GM12878 (cell line): ENCODE data around the gene ALG2. TPM values are rescaled to one million over a fixed set of nuclear protein-coding genes. Genes with fewer than 3 reads are reported as not detected.
A peak's percentile ranks its signal among the peaks of the same experiment; 100 is the strongest.

ENCODE experiments used
- ATAC-seq: fragments of 200-7000 bp; cut with Tn5 transposase; 3 replicates; pipeline ENCODE4 v1.9.1; 2020; ENCODE audit warnings: mild to moderate bottlenecking, moderate library complexity
- BruUV-seq: library from RNA; stranded (reverse); fragments of 400-500 nt; replicated peaks from 2 replicates; lab custom pipeline; 2021; lab: Mats Ljungman, UMichigan
- CTCF ChIA-PET: fragments of 300-600 bp; sonication (Branson Sonifier 250); formaldehyde crosslinking; extraction: SDS; loops from one replicate; lab custom pipeline; 2021; ENCODE audit warnings: inconsistent platforms; lab: Yijun Ruan, JAX
- POLR2A ChIA-PET: fragments of 350-600 bp; formaldehyde crosslinking; extraction: SDS; loops from one replicate; lab custom pipeline; 2021; ENCODE audit warnings: inconsistent platforms; lab: Charles Lee
- RAD21 ChIA-PET: fragments of 300-600 bp; sonication (Branson Sonifier 250); formaldehyde crosslinking; loops from one replicate; lab custom pipeline; 2023; ENCODE audit warnings: antibody characterized with exemption; ENCODE audit not compliant: unreplicated experiment; lab: Charles Lee
- SMC1A ChIA-PET: fragments of 300-600 bp; sonication (Branson Sonifier 250); formaldehyde crosslinking; loops from one replicate; lab custom pipeline; 2023; ENCODE audit not compliant: unreplicated experiment, uncharacterized antibody; lab: Charles Lee
- DNase-seq: peaks from one replicate; pipeline ENCODE4 v3.0.0-alpha.2; 2011; ENCODE audit warnings: low read depth, low spot score
- FAIRE-seq: peaks from 3 replicates; lab custom pipeline; 2011; peaks lifted over from hg19 to GRCh38; lab: Jason Lieb, UNC
- H2AFZ ChIP-seq: 2 replicates; pipeline ENCODE4 v1.6.0; 2011; ENCODE audit warnings: low read depth, low read length, control low read depth; ENCODE audit not compliant: control insufficient read depth
- H3K27ac ChIP-seq: 2 replicates; pipeline ENCODE4 v1.5.1; 2011; ENCODE audit warnings: control low read depth; ENCODE audit not compliant: control insufficient read depth, insufficient read depth
- H3K27me3 ChIP-seq, 2 experiments: replicated peaks in 1 of 2; 2 replicates each; pipeline versions ENCODE4 v1.6.0 to v1.6.1; 2011; ENCODE audit warnings: low read length in 1 of 2; ENCODE audit not compliant: control insufficient read depth in 2 of 2, insufficient read depth in 2 of 2
- H3K36me3 ChIP-seq, 2 experiments: 2 replicates each; pipeline ENCODE4 v1.5.1; 2011; ENCODE audit warnings: low read length in 1 of 2; ENCODE audit not compliant: control insufficient read depth in 2 of 2, insufficient read depth in 2 of 2
- H3K4me1 ChIP-seq: 2 replicates; pipeline ENCODE4 v1.6.1; 2011; ENCODE audit warnings: mild to moderate bottlenecking, low read length, moderate library complexity, mixed read lengths; ENCODE audit not compliant: control insufficient read depth, insufficient read depth
- H3K4me2 ChIP-seq: 2 replicates; pipeline ENCODE4 v1.6.0; 2011; ENCODE audit warnings: control low read depth; ENCODE audit not compliant: control insufficient read depth, insufficient read depth
- H3K4me3 ChIP-seq: fragments of 200-600 bp; sonication (generic); 2 replicates; pipeline ENCODE4 v1.5.1; 2016
- H3K79me2 ChIP-seq: 2 replicates; pipeline ENCODE4 v1.6.0; 2011; ENCODE audit warnings: low read length; ENCODE audit not compliant: control insufficient read depth, insufficient read depth
- H3K9ac ChIP-seq: 2 replicates; pipeline ENCODE4 v1.8.0; 2011; ENCODE audit warnings: low read length, control low read depth, mixed read lengths; ENCODE audit not compliant: control insufficient read depth, insufficient read depth
- H3K9me3 ChIP-seq: replicated peaks from 3 replicates; pipeline ENCODE4 v1.5.1; 2011; ENCODE audit warnings: mild to moderate bottlenecking, low read length; ENCODE audit not compliant: control insufficient read depth, insufficient read depth
- H4K20me1 ChIP-seq: 2 replicates; pipeline ENCODE4 v1.6.0; 2011; ENCODE audit not compliant: control insufficient read depth, insufficient read depth
- CEBPB ChIP-seq, 2 experiments: fragments of 150-350 bp in 1 of 2; IDR thresholded peaks; 2 replicates each; pipeline ENCODE4 v1.6.1; 2012 to 2014; ENCODE audit warnings: low read depth in 2 of 2, low read length in 2 of 2, borderline replicate concordance in 1 of 2, inconsistent platforms in 1 of 2
- CUX1 ChIP-seq: IDR thresholded peaks from 2 replicates; pipeline ENCODE4 v1.6.1; 2012; ENCODE audit warnings: improper control_type of control experiment, low read depth, low read length; ENCODE audit not compliant: insufficient replicate concordance
- DPF2 ChIP-seq: fragments of 450-650 bp; IDR thresholded peaks from 2 replicates; pipeline ENCODE4 v1.6.1; 2017; ENCODE audit warnings: mild to moderate bottlenecking
- FOXM1 ChIP-seq: IDR thresholded peaks from 2 replicates; pipeline ENCODE4 v1.6.1; 2012; ENCODE audit warnings: low read depth, mild to moderate bottlenecking, inconsistent platforms, low read length, moderate library complexity
- IKZF1 ChIP-seq: fragments of 450-650 bp; conservative IDR thresholded peaks from 2 replicates; pipeline ENCODE4 v1.6.1; 2017; ENCODE audit warnings: antibody characterized with exemption, mild to moderate bottlenecking
- MEF2A ChIP-seq: IDR thresholded peaks from 2 replicates; pipeline ENCODE4 v1.6.1; 2011; ENCODE audit warnings: low read depth, mild to moderate bottlenecking, low read length, moderate library complexity; ENCODE audit not compliant: insufficient read depth
- MTA2 ChIP-seq: fragments of 450-650 bp; IDR thresholded peaks from 2 replicates; pipeline ENCODE4 v1.6.1; 2016; ENCODE audit warnings: low read depth, mild to moderate bottlenecking, moderate library complexity
- NBN ChIP-seq: fragments of 450-650 bp; IDR thresholded peaks from 2 replicates; pipeline ENCODE4 v1.6.1; 2016
- NR2F1 ChIP-seq: fragments of 450-650 bp; conservative IDR thresholded peaks from 2 replicates; pipeline ENCODE4 v1.6.1; 2017; ENCODE audit warnings: mild to moderate bottlenecking
- POU2F2 ChIP-seq: IDR thresholded peaks from 3 replicates; pipeline ENCODE4 v1.6.1; 2011; ENCODE audit warnings: low read depth, mild to moderate bottlenecking, low read length, borderline replicate concordance
- RAD21 ChIP-seq: IDR thresholded peaks from 2 replicates; pipeline ENCODE4 v1.6.1; 2011; ENCODE audit warnings: mild to moderate bottlenecking, low read depth, low read length, moderate library complexity; ENCODE audit not compliant: insufficient read depth
- RELB ChIP-seq: fragments of 450-650 bp; IDR thresholded peaks from 2 replicates; pipeline ENCODE4 v1.6.1; 2017; ENCODE audit warnings: low read depth, mild to moderate bottlenecking, moderate library complexity
- RUNX3 ChIP-seq: IDR thresholded peaks from 2 replicates; pipeline ENCODE4 v1.6.1; 2012; ENCODE audit warnings: low read length, inconsistent platforms
- SKIL ChIP-seq: fragments of 450-650 bp; IDR thresholded peaks from 2 replicates; pipeline ENCODE4 v1.6.1; 2017; ENCODE audit warnings: mild to moderate bottlenecking, low read depth, inconsistent platforms; ENCODE audit not compliant: poor library complexity, severe bottlenecking
- SMAD5 ChIP-seq: IDR thresholded peaks from 2 replicates; pipeline ENCODE4 v1.6.1; 2016; ENCODE audit warnings: antibody characterized with exemption, low read depth
- WGBS: methylation state at CpG from one replicate; pipeline ENCODE4 v1.1.6; 2016; ENCODE audit warnings: low lambda C conversion rate; ENCODE audit not compliant: insufficient replicate concordance, insufficient coverage; ENCODE audit errors: missing lambda C conversion rate; 5-methylcytosine and 5-hydroxymethylcytosine counted together
- in situ Hi-C: fragments of 300-500 bp; cut with MboI; formaldehyde crosslinking; loops from 9 replicates; pipeline ENCODE4 v1.14.3; 2018; ENCODE audit warnings: mixed read lengths
- intact Hi-C: fragments of 100-400 bp; cut with micrococcal nuclease; formaldehyde crosslinking; loops from one replicate; pipeline ENCODE4 v1.14.2; 2022; ENCODE audit not compliant: unreplicated experiment
- polyA plus RNA-seq, 11 experiments: library from polyadenylated mRNA; depleted of rRNA in 4 of 11; unstranded in 6 of 11; stranded (reverse) in 5 of 11; fragments of >200 nt; fragmentation: Nextera tagmentation in 4 of 11; fragmentation: Illumina TruSeq in 1 of 11; extraction: Ambion mirVana in 4 of 11; extraction: Trizol in 1 of 11; gene quantifications; 1 replicate in 1 of 11; 2 replicates in 10 of 11; pipeline versions ENCODE4 v1.2.1 to v1.2.3, GENCODE V29; 2011 to 2016; ENCODE audit warnings: inconsistent platforms in 2 of 11, missing spikeins in 2 of 11, low read depth in 1 of 11
- total RNA-seq, 4 experiments: library from RNA; depleted of rRNA in 3 of 4; stranded (reverse); fragments of >200 nt in 3 of 4; fragmentation: Illumina TruSeq in 1 of 4; extraction: Trizol in 1 of 4; gene quantifications; 2 replicates each; pipeline versions ENCODE4 v1.2.1 to v1.2.3, GENCODE V29; 2013 to 2021

Gene ALG2
- total and polyA plus RNA-seq, 10 of the 15 experiments (the other 5 are each of a cell fraction or from before 2014, with no cell fraction given), result 8.8 to 52.5 (median 38.6) TPM

GRCh38 chr9:99262949-99263418, 41.2 kb upstream of the ALG2 start:
- Histone ChIP-seq H3K4me3 (no peak overlapping the region), H3K36me3 (no peaks in the 10 kb centered on the region), H3K4me2 (peak overlapping the region; percentile 67), H3K79me2 (no peaks in the 10 kb centered on the region), H3K9me3 (no peaks in the 10 kb centered on the region), H3K27me3 (no peaks in the 10 kb centered on the region), H3K4me1 (peaks cover 45% of the 10 kb centered on the region), H3K27ac (peak overlapping the region; percentile 38; the same call in 1 of the 2 replicates), H2AFZ (peak overlapping the region; percentile 72), H4K20me1 (no peaks in the 10 kb centered on the region), H3K9ac (no peak overlapping the region)
- ChIA-PET CTCF (interaction anchor here (1.0 to 6.0 kb wide), 4 partner anchors 9 to 76 kb away, joined by 3 to 160 read pairs (median 36); no protein-coding TSS in a partner anchor), SMC1A (interaction anchor here (0.7 to 5.7 kb wide), 10 partner anchors 10 to 87 kb away, joined by 3 to 96 read pairs (median 3); no protein-coding TSS in a partner anchor), RAD21 (interaction anchor here (1.0 to 4.4 kb wide), 5 partner anchors 9 to 100 kb away, joined by 3 to 98 read pairs (median 4); partner anchors contain the start of gene ALG2), POLR2A (interaction anchor here (1.4 to 2.6 kb wide), 2 partner anchors 9 to 29 kb away, joined by 4 to 13 read pairs; no protein-coding TSS in a partner anchor)
- BruUV-seq, result no TSS peak
- in situ Hi-C loops (no loop called here), intact Hi-C loops (no loop called here)
- 3% methylated on average over 7 of the region's 7 CpGs for WGBS
- peak; percentile 76 for ATAC-seq
- DNase-seq, result peak; percentile 60
- peak; percentile 76 for FAIRE-seq
- TF ChIP-seq POU2F2, result peak; percentile 89; the same call in 2 of the 3 replicates
- TF ChIP-seq DPF2, result 0 out of 2 replicates have a peak, but pooled peaks have one; percentile 2
- no peak for TF ChIP-seq RAD21
- TF ChIP-seq SMAD5, result no peak
- no peak for TF ChIP-seq CEBPB (IDR thresholded peaks at IDR 0.05; ENCODE audit: borderline replicate concordance in 1 of 2, low read depth in 2 of 2, low read length in 2 of 2)
- TF ChIP-seq CUX1, result no peak
- no peak for TF ChIP-seq FOXM1
- no peak for TF ChIP-seq MEF2A
- TF ChIP-seq RUNX3, result peak; percentile 63
- peak; percentile 27; the same call in 1 of the 2 replicates for TF ChIP-seq RELB
- TF ChIP-seq NR2F1, result no peak
- TF ChIP-seq SKIL, result peak; percentile 34
- no peak for TF ChIP-seq NBN
- peak; percentile 32; the same call in 1 of the 2 replicates for TF ChIP-seq IKZF1
- peak; percentile 53; the same call in 1 of the 2 replicates for TF ChIP-seq MTA2
